Liver (tissue), 3 donors: Measurements from ENCODE around the gene CIB2.

Experiments
- GABPA ChIP-seq, 2 donors: IDR thresholded peaks in 1 of 2; conservative IDR thresholded peaks in 1 of 2; 2 replicates each; pipeline ENCODE4 v1.6.1; 2016; ENCODE audit warnings: antibody characterized with exemption in 2 of 2, mild to moderate bottlenecking in 1 of 2, moderate library complexity in 1 of 2
- HNF4A ChIP-seq, 2 donors: conservative IDR thresholded peaks; 2 replicates each; pipeline ENCODE4 v1.6.1; 2016; ENCODE audit warnings: antibody characterized with exemption in 2 of 2, mild to moderate bottlenecking in 2 of 2
- RAD21 ChIP-seq, 2 donors: IDR thresholded peaks; 2 replicates each; pipeline ENCODE4 v1.6.1; 2016; ENCODE audit warnings: antibody characterized with exemption in 2 of 2, mild to moderate bottlenecking in 2 of 2
- YY1 ChIP-seq: IDR thresholded peaks from 2 replicates; pipeline ENCODE4 v1.6.1; 2016; ENCODE audit warnings: antibody characterized with exemption, mild to moderate bottlenecking
- TF ChIP-seq, protein P1 (sequence below): IDR thresholded peaks from 2 replicates; pipeline ENCODE4 v1.6.1; 2016; ENCODE audit warnings: antibody characterized with exemption
- TF ChIP-seq, protein P2 (sequence below): fragments of 150-350 bp; IDR thresholded peaks from 2 replicates; pipeline ENCODE4 v1.5.1; 2017; ENCODE audit warnings: improper control_type of control experiment, low read depth, low read length; ENCODE audit not compliant: missing input control
- donor health status: healthy.
- donor health status: healthy.

DNA sequence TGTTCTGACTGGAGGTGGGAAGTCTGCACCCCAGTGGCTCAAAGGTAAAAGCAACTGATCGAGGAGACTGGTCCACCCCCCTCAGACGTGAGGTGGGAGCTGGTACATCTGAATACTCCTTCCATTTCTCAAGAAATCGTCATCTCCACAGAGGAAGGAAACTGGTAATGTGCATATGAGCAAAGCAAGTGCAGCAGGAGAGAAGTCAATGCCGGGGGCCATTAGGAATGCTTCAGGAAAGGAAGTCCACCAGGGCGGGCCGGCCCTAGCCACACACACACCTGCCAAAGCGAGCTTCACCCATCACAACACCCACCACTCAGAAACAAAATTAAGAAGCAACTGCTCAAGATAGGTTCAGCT, 62.2 kb downstream of the CIB2 start:
- TF ChIP-seq YY1 (no peak), RAD21 (IDR thresholded peaks at IDR 0.05) (no peak), GABPA (IDR thresholded peaks at IDR 0.05 in 1 of 2, conservative IDR thresholded peaks at IDR 0.05 in 1 of 2) (no peak), HNF4A (conservative IDR thresholded peaks at IDR 0.05) (no peak)
- TF ChIP-seq, protein P1, sequence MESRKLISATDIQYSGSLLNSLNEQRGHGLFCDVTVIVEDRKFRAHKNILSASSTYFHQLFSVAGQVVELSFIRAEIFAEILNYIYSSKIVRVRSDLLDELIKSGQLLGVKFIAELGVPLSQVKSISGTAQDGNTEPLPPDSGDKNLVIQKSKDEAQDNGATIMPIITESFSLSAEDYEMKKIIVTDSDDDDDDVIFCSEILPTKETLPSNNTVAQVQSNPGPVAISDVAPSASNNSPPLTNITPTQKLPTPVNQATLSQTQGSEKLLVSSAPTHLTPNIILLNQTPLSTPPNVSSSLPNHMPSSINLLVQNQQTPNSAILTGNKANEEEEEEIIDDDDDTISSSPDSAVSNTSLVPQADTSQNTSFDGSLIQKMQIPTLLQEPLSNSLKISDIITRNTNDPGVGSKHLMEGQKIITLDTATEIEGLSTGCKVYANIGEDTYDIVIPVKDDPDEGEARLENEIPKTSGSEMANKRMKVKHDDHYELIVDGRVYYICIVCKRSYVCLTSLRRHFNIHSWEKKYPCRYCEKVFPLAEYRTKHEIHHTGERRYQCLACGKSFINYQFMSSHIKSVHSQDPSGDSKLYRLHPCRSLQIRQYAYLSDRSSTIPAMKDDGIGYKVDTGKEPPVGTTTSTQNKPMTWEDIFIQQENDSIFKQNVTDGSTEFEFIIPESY, result no peak
- TF ChIP-seq, protein P2, sequence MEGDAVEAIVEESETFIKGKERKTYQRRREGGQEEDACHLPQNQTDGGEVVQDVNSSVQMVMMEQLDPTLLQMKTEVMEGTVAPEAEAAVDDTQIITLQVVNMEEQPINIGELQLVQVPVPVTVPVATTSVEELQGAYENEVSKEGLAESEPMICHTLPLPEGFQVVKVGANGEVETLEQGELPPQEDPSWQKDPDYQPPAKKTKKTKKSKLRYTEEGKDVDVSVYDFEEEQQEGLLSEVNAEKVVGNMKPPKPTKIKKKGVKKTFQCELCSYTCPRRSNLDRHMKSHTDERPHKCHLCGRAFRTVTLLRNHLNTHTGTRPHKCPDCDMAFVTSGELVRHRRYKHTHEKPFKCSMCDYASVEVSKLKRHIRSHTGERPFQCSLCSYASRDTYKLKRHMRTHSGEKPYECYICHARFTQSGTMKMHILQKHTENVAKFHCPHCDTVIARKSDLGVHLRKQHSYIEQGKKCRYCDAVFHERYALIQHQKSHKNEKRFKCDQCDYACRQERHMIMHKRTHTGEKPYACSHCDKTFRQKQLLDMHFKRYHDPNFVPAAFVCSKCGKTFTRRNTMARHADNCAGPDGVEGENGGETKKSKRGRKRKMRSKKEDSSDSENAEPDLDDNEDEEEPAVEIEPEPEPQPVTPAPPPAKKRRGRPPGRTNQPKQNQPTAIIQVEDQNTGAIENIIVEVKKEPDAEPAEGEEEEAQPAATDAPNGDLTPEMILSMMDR, result no peak
